Hematopoietic multipotent progenitor cell treated with erythropoietin and hydrocortisone succinate and interleukin-3 and kit ligand, for 8 days (in vitro differentiated cells): ENCODE results near the gene FNDC3A.

Experiments used
- DNase-seq: peaks from one replicate; pipeline ENCODE4 v3.0.0-alpha.2; 2015

Gene FNDC3A

DNA sequence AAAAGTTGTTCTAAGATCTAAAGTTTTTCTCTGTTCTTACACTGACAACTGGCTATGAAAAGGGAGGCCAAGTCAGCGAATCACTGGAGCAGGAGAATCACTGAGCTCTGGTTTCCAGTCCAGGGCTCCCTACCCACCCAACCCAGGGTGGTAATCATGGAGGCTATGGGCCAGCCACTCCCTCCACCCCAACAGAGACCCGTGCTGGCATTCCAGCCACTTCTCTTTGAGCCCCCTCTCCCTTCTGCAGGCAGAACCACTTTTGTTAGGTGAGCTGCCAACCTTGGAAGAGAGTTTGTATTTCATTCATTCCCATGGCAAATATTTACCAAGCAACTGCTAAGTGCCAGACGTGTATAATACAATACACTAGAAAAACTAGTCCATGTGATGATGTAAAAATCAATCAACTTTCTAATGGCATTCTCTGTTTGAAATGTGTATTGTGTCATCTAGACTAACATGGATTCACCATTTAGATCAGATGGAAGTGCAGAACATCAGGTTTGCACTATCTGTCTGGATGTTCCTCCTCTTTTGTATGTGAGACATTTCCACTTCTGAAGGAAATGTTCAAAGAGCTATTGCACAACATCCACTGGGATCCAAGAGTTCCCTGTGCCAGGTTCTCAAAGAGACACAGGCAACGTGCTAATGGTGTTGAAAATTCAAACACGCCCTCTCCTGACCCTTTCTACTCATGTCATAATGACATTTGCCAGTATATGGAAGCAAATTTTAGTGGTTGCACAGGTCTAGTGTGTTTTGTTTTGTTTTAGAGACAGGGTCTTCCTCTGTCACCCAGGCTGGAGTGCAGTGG lies 249.7 kb downstream of the FNDC3A start:
- no peak for DNase-seq

DNA sequence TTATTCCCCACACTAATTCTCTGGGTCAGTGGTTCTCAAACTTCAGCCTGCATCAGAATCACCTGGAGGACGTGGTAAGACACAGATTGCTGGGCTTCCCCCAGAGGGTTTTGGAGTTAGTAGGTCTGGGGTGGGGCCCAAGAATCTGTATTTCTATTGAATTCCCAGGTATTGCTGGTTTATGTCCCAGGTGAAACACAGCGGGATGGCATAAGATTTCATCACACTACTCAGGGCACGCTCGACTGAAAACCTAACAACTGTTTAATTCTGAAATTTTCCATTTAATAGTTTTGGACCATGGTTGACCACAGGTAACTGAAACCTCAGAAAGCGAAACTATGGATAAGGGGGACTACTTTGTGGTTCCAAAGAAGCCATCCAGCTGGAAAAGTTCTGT lies 250.9 kb downstream of the FNDC3A start:
- DNase-seq = no peak

DNA sequence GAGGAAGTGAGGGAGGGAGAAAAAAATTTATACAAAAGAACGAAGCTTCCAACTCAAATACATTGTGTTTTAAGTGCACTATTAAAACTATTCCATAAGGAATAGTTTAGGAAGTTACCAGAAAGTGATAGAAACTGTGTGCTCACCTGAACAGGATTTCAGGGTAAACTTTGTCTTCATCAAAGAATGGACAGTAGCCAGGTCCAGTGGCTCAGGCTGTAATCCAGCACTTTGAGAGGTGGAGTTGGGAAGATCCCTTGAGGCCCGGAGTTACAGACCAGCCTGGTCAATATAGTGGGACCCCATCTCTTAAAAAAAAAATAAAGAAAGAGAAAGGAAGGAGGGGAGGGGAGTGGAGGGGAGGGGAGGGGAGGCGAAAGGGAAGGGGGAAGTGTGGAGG lies 259.0 kb downstream of the FNDC3A start:
- no peak for DNase-seq

DNA sequence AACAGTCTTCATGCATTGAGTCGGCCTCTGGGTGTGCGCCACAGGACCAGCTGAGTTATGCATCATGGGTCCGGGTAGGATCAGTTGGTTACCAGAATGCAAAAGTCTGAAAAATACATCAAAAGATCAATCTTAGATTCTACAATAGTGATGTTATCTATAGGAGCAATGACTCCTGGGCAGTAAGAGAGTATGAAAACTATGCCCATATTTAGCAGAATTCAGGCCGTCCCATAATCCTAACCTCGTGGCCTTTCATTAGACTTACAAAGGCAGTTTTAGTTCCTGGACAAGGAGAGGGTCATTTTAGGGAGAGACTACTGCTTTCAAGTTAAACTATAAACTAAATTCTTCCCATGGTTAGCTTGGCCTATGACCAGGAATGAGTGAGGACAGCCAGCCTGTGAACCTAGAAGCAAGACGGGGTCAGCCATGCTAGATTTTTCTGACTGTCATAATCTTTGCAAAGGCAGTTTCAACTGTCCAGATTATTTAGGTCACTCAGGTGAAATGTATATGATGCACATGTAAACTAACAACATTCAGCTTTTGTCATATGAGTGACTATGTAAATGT lies 260.2 kb downstream of the FNDC3A start:
- DNase-seq = no peak

DNA sequence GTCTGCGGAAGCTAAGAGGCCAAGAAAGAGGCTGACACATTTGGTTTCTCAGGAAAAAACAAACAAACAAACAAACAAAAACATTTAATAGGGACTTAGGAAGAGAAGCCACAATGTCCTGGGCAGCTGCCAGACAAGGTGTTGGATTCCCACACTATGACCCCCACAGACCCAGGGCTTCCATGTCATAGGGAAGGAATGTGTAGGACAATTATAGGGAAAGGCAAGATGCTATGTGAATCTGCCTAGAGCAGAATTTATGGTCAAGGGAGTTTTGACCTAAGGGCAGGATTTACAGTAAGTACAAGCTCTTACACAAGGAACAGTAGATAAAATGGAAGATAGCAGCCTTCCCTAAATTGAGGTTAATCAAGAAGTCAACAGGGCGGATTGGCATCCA lies 262.9 kb downstream of the FNDC3A start:
- DNase-seq = no peak

DNA sequence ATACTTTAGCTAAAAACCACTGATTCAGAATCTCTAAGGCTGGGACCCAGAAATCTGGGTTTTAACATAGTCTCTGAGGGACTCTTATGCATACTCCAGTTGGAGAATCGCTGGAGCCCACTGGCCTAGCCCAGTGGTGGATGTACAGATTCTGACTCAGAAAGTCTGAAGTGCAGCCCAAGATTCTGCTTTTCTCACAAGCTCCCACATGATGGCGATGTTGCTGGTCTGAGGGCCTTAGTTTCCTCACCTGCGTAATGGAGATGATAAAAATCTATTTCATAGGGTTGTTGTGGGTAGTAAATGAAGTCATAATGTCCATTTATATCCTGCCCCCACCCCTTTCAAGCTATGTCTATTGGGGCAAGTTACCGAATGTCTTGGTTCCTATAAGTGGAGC lies 264.3 kb downstream of the FNDC3A start:
- DNase-seq = peak; percentile 55

DNA sequence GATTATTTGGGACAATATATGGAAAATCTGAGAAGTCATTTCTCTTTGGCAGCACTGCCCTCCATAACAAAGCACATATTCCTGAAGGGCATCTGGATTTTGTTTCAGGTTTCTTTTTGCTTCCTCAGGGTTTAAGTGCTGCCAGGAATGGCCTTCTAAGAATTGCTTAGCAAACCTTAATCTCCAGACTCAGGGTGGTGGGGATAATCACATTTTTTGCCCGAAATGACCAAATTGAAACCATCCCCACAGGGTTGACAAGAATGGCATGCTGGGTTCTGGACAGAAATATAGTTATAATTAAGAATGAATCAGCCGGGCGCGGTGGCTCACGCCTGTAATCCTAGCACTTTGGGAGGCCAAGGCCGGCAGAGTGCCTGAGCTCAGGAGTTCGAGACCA lies 265.6 kb downstream of the FNDC3A start:
- no peak for DNase-seq

DNA sequence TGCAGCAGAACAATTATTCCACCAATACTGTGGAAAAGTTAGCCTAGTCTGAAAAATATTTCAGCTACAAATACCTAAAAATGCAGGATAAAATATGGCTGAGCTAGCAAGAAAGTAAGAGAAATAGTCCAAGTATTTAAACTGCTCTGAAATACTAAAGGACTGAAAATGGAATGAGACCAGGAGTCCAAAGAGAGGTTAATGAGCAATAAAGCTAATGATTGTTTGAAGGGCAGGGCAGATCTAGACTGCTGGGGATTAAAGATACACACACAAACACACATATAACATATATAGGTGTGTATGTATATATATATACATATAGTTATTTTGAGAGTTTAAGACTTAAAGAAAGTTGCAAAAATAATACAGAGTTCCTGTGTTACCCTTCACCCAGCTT lies 269.4 kb downstream of the FNDC3A start:
- no peak for DNase-seq

DNA sequence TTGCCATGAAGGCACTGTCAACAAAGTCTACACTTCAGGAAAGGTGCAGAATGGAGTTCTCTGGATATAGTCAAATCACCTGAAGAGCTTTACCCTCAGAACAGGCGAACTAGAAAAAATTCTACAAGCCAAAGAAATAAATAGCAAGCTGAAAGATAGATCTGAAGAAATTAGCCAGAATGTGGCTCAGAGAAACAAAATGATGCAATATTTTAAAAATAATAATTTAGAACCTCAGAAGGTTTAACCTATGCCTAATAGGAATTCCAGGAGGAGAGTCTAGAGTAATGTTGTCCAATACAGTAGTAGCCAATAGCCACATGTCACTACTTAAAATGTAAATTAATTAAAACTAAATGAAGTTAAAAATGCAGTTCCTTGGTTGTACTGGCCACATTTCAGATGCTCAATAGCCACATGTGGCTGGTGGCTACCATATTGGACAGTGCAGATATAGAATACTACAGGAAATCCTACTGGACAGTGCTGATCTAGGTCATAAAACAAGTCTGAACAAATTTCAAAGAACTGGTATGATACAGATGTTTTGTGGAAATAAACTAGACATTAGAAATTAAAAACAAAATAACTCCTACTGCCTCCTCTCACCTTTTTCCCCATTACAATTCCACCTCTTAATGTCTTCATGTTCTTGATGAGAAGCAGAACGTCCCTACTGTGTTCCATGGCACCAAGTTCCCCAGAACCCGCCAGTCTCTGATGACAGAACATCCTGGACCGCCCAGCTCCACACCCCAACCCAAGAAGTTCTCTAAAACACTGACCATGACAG lies 271.3 kb downstream of the FNDC3A start:
- peak; percentile 43 for DNase-seq

DNA sequence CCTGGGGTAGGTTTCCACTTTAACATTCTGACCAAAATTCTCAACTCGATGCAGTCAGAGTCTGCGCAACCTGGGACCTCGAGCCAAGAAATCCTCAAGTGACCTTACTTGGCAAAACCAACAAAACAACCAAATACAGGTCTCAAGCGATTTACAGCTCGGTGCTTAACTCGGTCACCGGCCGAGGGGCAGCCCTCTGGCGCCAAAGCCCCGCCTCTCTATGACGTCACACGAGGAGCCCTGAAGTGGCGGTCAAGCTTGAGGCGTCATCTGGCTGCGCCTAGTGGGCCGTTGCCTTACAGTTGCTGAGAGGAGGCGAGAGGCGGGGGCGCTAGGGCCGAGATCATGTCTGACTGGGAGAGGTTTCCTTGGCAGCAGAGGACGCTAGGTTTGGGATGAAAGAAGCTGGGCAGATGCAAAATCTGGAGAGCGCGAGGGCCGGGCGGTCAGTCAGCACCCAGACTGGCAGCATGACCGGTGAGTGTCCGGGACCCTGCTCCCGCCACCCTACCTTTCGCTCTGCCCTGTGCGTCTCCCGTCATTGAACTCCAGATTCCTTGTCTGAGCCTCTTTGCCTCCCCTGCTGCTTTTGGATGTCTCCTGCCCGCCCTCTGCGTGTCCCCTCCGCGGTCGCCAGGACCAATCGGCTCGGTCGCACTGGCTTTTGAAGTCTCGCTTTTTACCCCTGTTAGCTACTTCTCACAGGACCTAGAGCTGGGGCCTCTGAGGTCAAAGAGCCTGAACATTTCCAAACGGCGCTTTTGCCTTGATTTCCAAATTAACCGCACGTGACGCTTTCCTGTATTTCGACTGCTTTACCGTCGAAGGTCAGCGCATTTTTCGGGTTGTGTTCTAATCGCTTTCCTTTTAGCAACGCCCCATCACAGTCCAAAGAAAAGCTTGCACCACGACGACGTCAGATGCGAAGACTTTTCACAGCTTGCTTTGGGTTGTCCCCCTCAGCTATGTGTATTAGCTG lies 272.2 kb downstream of the FNDC3A start, which contains the start of gene CDADC1:
Gene CDADC1 (plus strand): TSS at position 283 of the 979 bp plus-strand sequence. CDS start 113 bp downstream, at position 396.
- DNase-seq = peak; percentile 96

DNA sequence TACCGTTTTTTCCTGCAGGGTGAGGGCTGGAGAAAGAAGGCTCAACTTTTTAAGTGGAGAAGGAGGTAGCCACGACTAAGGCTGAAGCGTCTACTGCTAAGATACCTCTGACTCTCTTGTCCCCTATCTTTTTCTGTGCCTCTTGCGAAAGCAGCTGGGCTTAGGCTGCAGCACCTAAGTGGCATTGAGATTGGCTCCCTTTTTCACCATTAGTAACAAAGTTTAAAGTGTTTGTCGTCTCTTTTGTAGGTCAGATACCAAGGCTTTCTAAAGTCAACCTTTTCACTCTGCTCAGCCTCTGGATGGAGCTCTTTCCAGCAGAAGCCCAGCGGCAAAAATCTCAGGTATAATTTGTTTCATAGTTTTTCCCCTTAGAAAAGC lies 272.9 kb downstream of the FNDC3A start:
- no peak for DNase-seq

DNA sequence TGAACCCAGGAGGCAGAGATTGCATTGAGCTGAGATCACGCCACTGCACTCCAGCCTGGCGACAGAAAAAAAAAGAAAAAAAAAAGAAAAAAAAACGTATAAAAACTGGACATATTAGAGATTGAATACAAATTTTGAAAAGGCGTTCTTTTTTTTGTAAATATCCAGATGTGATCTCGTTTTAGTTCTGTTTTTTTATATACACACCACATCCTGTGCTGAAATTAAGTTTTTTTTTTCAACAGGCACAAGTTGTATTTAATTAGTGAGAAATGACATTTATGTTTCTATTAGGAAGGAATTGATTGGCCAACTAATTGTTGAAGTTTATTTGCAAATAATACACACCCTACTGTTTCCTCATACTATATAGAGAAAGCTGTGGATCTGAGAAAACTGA lies 275.6 kb downstream of the FNDC3A start:
- DNase-seq = no peak

DNA sequence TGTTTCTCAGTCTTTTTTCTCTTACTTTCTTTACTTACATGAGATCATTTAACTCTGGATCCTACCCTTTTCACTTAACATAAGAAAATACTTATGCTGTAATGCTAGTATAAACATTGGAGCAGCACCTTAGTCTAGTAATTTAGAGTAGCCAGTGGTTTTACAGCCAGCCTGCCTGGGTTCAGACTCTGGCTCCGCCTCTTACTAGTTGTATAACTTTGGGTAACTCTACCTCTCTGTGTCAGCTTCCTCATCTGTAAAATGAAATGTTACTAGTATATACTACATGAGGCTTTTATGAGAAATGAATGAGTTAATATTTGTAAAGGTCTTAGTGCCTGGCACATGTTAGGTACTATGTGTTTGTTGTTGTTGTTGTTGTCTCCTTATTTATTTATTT lies 277.6 kb downstream of the FNDC3A start:
- no peak for DNase-seq

DNA sequence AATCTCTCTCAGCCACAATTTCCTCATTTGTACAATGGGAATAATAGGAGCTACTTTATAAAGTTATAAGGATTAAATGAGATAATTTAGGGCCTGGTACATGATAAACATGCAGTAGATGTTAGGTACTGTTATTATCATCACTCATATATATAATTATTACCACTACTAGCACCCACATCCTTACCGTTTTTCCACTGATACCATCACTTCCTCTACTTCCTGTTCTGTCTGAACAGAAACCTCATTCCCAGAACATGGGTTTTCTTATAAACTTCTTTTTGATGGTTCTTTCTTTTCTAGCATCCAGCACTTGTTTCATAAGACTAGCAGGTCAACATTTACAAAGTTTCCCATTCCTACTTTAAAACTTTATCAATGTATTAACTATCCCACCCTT lies 278.3 kb downstream of the FNDC3A start:
- no peak for DNase-seq

DNA sequence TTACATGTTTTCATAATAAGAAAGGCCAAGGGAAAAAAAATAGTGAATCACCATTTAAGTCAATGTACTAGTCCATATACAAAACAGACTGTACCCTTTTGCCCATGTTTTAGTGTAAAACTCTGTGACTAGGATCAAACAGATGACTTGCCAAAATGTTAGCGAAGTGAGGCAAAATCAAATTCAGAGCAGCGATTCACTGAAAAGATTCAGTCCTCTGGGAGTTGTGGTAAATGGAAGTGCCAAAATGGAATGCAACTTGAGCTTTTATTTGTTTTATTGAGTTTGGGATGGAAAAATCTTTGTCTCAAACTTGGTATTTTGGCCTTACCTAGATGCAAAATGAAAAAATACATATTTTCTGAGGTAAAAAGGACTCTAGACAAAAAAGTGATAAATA lies 281.1 kb downstream of the FNDC3A start:
- DNase-seq = no peak

DNA sequence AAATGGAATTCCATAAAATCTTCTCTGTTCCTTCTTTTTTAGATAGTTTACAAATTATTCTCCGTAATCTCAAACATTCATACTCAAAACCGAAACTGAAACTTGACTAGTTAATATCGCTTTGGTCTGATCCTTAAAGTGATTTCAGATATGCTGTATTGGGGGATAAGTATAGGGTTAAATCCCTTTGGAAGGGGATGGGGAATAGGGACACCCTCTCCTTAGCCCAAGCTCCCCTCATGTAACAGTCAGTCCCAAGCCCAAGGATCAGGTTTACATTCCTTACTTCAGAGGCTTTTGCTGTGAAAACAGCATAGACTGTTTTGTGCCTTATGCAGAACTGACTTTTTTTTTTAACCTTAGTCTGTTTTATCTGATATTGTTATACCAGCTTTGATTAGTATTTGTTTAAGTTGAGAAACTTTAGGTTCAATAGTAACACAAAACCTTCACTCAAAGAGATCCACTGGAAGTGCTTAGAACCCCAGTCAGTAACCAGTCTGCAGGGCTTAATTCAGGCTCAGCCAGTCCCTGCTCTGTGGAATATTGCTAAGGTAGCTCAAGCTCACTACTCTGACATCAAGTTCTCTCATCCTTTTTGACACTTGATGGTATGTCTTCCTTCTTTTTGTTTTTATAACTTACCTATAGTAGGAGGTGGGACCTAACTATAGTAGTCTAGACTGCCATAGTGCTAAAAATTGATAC lies 282.5 kb downstream of the FNDC3A start:
- no peak for DNase-seq
